ENCODE results near the gene HSBP1L1.

The HSBP1L1 gene

DNA sequence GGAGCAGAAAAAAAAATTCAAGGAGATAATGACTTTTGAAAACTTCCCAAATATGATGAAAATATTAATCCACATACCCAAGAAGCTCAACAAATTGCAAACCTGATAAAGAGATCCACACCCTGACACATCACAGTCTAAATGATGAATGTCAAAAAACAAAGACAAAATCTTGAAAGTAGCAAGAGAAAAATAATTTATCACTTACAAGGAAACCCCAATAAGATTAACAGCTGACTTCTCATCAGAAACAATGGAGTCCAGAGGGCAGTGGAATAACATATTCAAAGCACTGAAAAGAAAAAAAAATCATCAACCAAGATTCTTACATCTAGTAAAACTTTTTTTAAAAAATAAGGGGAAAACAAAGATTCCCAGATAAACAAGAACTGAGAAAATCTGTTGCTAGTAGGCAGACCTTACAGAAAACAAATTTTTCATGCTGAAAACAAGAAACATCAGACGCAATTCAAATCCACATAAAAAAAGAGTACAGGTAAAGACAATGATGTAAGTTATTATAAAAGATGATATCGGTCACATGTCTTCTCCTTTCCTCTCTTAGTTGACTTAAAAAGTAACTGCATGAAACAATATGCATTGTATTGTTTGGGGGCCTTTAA, 34.3 kb upstream of the HSBP1L1 start:
- DNase-seq, result no peak

DNA sequence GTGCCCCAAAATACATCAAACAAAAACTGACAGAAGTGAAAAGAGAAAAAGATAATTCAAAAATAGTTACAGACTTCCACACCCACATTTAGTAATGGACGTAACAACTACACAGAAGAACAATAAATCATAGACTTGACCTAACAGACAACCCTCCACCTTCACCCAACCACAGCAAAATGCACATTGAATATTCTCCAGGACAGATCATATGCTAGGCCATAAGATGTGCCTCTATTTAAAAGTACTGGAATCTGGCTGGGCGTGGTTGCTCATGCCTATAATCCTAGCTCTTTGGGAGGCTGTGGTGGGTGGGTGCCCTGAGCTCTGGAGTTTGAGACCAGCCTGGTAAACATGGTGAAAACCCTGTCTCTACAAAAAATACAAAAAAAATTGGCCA, 33.0 kb upstream of the HSBP1L1 start:
- DNase-seq, result no peak

DNA sequence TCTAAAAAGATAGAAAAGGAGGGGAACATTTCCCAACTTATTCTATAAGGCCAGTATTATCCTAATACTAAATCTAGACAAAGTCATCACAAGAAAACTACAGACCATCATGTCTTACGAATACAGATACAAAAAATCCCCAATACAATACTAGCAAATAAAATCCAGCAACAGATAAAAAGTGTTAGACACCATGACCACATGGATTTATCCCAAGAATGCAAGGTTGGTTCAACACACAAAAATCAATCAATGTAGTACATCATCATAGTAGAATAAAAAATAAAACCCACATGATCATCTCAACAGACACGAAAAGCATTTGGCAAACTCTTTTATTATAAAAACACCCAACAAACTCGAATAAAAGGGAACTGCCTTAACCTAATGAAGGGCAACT, 31.5 kb upstream of the HSBP1L1 start:
- no peak for DNase-seq

DNA sequence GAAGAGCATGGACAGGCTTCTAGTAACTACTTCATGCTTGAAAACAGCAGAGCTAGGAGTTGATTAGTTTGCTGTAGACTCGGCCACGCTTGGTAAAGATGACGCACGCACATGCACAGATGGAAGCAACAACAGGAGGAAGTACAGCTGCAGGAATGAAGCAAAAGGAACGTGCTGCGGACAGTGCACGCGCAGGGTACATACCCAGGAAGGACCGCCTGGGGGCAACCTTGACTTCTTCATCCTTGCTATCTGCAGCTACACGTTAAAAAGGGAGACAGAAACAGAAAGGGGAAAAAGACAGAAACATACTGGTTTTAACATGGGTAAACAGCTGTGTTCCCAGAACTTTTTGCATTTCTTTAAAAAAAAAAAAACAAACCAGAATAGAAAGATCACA, 30.7 kb upstream of the HSBP1L1 start:
- no peak for DNase-seq

DNA sequence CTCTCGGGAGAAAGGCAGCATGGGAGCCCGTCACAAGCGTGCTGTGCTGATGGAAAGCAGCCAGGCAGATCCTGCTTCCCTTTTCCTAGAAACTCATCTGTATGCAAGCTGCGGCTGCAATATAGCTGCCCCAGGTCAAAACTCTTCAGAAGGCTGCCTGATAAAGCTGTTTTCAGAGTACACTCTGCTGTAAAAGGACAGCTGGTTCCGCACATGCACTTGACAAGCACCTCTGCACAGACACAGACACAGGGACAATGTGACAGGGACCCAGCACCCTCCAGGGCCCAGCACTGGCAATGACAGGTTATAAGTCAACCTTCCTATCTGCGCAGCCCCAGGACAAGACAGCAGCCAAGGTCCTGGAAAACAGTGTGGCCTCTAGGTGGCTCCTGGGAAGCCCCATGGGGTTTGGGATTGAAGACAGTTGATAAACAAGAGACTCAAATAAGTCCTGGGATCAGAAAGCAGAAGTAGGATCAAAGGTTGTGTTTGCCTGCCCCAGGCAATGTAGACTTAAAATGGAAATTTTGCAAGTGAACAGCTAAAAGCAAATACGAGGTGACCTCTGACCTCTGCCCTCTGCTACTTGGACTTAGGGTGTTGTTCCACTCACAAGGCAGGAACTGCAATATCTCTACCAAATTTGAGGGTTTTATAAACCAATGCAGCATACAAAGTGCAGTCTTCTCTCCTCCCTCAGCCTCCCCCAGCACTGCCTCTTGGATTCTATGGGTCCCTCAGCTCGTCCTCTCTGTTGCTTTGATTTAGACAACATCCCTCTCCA, 29.9 kb upstream of the HSBP1L1 start:
- no peak for DNase-seq

DNA sequence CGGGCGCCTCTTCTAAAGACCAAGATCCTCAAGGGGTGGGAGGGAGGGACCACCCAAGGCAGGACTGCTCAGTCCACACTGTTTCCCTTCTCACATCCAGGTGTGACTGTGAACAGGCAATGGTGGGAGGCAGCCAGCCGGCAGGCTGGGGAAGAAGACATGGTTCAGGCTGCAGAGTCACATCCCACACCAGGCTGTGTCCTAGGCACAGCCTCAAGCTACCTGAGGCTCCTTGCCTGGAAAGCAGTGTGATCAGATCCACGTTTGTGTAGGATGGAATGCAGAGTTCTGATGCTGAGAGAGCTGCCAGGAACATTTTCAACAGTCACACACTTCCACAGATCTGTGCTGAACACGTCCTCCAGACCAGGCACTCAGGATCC, 29.4 kb upstream of the HSBP1L1 start:
- DNase-seq, result no peak

DNA sequence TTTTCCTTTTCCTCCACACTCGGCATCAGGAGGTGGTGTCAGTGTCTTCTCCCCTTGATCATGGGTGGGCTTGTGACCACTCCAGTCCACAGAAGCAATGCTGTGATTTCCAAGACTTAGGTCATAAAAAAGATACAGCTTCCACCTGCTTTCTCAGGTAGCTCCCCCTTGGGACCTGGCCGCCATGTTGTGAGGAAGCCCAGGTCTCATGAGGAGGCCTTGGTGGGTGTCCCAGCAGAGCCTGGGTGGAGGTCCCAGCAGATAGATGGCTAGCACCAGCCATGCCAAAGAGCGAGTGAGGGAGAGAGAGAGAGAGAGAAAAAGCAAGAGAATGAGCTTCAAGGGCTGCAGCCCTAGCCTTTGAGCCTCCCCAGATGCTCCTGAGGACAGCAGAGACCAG, 28.9 kb upstream of the HSBP1L1 start:
- no peak for DNase-seq

DNA sequence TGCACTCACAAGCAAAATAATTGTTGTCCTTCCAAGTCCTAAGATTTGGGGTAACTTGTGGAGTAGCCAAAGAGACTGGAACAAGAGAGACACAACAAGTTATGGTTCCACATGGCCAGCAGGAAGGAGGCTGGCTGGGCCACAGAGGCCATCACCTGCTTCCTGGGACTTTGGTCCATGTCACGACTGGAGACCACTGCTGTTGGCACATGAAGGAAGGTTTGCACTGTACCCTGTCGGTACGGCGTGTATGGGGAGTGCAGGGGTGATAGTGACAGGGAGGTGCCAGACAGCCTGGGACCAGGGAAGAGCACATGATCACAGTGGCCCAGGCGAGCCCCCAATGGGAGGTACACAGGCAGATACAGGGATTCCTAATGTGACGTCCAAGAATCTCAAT, 28.5 kb upstream of the HSBP1L1 start:
- no peak for DNase-seq

DNA sequence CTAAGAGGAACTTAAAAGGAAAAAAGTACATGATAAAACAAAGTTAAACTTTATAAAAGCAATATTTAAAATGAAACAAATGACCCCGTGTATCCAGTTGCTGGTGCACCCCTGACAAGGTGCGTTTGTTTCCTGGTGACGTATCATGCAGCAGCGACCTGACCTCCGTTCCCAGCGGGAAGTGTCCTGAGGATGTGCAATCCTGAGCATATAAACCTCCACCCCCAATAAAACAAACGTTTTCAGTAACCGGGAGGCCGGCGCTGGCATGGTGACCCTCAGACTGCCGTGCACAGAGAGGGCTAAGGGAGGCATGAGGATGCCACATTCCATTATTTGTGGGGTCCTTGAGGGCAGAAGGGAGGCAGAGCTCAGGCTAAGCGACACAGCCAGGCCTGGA, 27.8 kb upstream of the HSBP1L1 start:
- no peak for DNase-seq

DNA sequence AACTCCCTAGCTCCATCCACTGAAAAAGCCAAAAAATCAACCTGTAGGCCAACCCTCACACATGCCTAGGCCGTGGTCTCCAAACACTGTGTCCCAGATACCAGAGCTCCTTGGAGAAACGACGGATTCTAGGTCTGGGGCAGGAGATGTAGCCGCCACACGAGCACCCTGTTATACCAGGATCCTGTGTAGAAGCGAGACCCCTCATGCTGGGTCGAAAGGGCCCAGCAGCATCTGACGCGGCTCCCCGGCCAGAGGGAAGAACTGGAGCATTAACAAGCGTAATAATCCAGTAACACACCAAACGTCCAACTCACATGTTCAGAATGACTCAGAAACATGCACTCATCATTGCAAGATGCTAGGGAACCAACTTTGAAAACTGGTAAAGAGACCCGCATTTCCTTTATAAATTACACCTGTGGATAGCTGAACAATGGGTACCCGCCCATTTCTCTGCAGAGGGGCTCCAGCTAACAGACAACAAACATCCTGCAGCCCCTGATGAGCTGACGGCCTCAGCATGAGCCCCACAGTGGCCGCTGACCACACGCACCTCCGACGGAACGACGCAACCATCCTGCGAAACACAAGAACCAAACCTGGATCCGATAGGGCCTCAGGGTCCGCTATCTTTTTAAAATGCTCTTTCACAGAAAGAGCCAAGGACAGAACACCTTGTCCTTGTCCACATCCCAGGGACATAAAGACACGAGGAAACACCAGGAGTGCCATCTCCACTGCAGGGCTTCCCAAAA, 27.2 kb upstream of the HSBP1L1 start:
- DNase-seq, result no peak

DNA sequence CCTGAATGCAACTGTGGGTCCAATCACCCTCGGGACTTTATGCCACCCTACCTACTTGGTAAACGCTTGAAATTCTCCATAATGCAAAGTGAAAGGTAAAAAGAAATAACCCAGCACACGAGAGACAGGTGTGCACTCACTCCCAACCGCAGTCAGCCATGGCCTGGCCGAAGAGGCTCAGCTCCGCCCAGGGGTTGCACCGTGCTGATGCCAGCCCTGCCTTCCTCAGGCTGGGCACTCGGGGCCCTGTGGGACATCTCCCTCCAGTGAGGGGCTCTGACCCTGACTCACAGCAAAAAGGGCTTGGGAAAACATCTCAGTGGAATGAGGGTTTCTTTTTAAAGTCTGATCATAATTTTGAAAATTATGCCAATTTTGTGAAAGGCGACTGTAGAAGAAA, 26.2 kb upstream of the HSBP1L1 start:
- no peak for DNase-seq

DNA sequence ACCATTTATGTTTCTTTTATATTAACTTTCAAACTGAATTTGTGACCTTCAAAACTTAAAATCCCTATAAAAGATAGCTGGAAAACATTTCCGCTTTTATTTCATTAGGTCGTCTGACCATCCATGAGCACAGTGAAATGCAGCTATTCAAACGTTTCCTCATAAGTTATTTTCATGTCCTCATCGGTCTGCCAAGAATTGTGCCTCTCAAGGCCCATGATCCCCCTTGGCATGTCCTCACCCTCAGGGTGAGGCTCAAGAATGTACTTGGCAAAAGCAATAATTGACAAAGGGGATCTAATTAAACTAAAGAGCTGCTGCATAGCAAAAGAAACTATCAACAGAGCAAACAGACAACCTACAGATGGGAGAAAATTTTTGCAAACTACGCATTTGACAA, 25.3 kb upstream of the HSBP1L1 start:
- no peak for DNase-seq

DNA sequence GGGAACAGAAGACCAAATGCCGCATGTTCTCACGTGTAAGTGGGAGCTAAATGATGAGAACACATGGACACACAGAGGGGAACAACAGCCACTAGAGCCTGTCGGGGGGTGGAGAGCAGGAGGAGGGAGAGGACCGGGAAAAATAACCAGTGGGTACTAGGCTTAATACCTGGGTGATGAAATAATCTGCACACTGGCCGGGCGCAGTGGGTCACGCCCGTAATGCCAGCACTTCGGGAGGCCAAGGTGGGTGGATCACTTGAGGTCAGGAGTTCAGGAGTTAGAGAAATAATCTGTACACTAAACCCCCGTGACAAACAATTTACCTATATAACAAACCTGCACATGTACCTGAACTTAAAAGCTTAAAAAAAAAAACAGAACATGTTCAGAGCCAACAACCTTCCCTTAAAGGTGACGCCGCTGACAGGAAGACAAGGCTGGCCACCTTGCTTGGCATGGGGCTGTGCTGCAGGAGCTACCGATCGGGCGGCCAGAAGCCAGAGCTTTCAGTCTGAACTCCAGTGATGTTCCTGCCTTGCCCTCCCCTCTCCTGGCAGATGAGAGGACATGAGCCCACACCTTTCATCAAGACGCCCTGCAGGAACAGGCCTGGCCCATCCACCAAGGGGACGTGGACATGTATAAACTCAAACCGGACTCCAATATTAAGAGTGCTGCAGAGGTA, 24.2 kb upstream of the HSBP1L1 start:
- no peak for DNase-seq

DNA sequence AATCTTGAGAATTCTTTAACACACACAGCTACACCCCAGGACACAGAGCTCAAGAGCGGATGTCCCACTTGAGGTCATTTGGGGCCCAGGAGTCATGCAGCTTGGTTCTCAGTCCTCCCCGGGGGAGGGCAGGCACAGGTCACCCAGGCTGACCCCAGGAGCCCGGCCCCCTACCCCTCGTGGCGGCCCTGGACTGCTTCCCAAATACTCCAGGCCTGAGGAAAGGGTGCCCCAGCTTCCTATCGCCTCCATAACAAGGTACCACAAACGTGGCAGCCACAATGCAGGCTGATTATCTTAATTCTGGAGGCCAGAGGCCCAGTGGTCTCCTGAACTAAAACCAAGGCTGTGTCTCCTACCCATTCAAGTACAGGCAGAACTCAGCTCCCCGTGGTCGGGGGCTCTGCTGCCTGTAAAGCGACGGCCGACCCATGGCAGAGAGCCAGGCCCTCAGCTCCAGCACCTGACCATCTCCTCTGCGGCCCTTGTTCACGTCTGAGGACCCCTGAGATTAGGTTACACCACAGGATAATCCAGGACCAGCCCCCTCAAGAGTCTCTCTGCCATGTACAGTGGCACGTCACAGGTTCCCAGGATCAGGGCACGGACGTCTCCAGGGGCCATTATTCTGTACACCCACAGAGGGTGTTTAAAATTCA, 23.5 kb upstream of the HSBP1L1 start:
- DNase-seq, result no peak

DNA sequence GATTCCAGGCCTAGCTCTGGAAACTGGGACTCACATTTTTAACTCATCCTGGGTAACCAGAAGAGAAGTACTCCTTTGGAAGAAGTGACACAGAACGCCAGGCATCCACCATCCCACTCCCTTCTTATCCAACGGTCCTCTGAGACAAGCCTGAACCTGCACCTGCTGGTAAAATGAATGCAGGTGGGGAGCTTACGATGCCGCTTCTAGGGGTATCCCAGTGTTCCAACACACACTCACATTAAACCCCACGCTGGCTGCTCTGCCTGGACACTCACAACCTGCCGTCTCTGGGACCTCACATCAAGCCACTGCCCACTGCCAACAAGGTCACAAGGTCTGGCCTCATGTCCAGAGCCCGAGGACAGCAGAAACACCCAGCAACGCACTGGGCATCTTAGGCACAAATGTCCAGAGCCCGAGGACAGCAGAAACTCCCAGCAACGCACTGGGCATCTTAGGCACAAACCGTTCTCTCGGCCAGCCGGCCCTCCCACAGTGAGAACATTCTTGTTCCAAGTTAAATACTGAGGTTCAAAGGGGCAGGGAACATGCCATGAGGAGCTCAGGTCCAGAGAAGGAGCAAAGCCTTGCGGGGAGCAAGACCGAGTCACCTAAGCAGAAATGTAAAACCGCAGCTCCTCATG, 22.8 kb upstream of the HSBP1L1 start:
- no peak for DNase-seq

DNA sequence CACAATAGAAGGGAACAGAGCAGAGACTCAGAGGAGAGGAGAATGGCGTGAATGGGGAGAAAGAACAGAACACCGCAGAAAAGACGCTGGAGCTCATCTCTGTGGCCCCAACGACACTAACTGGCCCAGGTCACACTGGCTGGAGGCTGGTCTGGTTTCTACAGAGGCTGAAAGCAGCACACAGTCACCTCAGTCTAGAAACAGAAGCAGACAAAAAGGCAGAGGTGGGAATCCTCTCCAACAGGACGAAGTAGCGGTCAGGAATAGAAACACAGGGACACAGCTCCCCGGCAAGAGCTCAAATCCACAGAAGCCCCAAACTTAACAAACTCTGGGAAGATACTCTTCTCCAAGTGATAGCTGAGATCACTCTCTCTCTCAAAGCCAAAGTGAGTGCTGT, 22.2 kb upstream of the HSBP1L1 start:
- no peak for DNase-seq

DNA sequence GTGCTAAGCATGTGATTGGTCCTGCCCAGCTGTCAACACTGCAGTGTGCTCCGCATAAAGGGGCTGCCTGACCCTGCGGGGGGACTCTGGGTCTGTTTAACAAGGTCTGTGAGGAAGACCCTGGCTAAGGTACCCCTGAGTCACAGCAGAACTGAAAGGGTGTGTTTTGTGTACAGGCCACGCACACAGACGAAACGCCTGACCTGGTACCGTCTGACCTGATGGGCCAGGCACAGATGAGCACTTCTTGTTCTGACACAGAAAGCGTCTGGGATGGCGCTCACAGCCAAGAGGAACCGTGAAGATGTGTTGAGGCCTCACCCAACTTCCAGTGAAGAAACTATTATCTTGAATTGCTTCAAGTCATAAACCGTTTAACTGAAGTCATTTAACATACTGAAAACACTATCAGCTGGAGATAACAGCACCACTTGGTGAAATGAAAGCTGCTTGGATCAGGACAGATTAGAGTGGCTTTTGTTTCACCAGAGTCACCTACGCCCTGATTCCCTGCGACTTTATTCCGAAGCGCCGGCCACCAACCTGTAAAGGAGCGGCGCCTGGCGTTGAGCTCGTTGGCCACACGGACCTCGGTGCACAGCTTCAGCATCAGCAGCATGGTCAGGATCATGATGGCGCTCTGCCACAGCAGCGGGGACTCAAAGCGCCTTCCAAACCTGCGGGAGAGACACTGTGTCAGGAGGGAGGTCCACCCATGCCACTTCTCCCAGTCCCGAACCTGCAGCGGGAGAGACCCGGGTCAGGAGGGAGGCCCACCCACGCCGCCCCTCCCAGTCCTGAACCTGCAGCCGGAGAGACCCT, 21.4 kb upstream of the HSBP1L1 start:
- DNase-seq, result no peak

DNA sequence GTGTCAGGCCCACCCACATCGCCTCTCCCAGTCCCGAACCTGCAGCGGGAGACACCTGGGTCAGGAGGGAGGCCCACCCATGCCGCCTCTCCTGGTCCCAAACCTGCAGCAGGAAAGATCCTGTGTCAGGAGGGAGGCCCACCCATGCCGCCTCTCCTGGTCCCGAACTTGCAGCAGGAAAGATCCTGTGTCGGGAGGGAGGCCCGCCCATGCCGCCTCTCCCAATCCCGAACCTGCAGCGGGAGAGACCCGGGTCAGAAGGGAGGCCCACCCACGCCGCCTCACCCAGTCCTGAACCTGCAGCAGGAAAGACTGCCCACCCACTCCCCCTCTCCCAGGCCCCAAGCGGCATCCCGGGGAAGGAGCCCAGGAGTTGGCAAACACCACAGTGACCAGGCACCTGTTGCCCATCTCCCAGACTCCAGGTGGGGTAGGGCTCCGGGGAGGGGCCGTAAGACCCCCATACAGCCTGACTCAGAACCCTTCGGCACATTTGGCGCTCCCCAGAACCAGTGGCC, 20.8 kb upstream of the HSBP1L1 start:
- DNase-seq, result no peak

DNA sequence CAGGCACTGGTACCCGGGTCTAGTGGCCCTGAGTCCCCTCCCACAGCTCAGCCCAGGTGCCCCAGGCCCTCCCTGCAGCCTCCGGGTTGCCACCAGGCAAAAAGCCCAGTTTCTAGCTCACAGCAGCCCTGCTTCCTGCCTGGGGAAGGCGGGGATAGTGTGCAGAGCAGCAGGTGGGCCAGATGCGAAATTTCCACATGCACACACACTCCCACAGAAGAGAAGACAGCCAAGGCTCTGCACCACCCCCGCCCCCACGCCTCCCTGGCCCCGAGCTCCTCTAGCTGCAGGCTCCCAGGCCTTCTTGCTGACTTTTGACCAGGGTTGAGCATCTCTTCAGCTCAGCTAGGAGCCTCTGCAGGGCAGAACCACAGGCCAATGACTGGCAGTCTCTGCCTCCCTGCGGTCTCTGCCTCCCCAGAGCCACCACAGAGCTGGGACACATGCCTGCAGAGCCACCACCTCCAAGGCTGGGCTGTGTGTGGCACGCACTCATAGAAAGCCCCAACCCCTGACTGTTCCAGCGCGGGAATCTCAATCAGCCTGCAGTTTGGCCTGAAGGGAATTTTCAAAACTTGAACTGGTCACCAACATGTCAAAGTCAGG, 20.2 kb upstream of the HSBP1L1 start:
- no peak for DNase-seq

DNA sequence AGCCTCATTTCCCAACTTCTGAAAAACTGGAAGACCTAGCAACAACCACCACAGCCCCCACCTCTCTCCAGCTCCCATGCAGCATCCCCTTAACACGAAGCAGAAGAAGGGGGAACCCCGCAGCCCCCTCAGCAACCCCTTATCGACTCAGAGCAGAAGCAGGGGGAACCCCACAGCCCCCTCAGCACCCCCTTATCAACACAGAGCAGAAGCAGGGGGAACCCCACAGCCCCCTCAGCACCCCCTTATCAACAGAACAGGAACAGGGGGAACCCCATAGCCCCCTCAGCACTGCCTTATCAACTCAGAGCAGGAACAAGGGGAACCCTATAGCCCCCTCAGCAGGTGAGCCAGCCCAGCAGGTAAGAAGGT, 19.7 kb upstream of the HSBP1L1 start:
- DNase-seq, result no peak
